ENCODE measurements around the gene WDR55. TPM values are rescaled to one million over a fixed set of nuclear protein-coding genes. Genes with fewer than 3 reads are reported as not detected.
"Not testable (repeated sequence)": the region's sequence is repeated elsewhere in the genome, so short reads cannot be mapped to it uniquely, and the experiment has no call there.

Gene WDR55
- total and polyA plus RNA-seq, 2 of the 4 experiments (the other 2 are of a cell fraction): 19.0 to 20.4 TPM

DNA sequence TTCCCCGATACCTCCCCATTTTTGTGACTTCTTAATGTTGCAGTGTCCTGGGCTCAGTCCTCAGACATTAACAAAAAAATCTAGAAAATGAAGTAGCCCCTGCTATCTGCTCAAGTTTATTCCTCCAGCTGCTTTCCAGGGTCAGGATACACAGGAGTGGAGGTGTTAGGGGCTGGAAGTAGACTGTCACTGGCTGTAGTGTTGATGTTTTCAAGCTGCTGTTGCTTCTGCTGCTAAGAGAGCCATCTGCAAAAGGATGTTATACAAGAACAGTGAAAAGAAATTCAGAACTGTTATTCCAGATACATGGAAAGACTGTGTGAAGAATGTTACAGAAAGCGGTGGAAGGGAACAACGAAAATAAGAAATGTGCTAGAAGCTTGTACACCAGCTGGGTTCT lies 42.4 kb upstream of the WDR55 start:
- Histone ChIP-seq H3K9me1 (ENCODE audit: insufficient read depth, low read length) (no peaks in the 10 kb centered on the region), H3K36me3 (ENCODE audit: control insufficient read depth, insufficient read depth, low read length) (no peaks in the 10 kb centered on the region), H4K5ac (ENCODE audit: low read depth, low read length) (no peak overlapping the region), H4K20me1 (ENCODE audit: insufficient read depth, low read length) (no peaks in the 10 kb centered on the region), H3K4me2 (ENCODE audit: low read depth, low read length) (no peak overlapping the region), H3K4ac (ENCODE audit: low read depth, low read length) (no peak overlapping the region), H2BK15ac (ENCODE audit: low read depth, low read length) (no peak overlapping the region), H3K27ac (ENCODE audit: insufficient read depth, low read length) (no peak overlapping the region), H3K4me1 (ENCODE audit: control insufficient read depth, insufficient read depth, low read length) (no peaks in the 10 kb centered on the region), H3K18ac (ENCODE audit: low read depth, low read length) (no peak overlapping the region), H4K8ac (ENCODE audit: low read depth in 2 of 2, low read length in 2 of 2) (no peak overlapping the region), H3K23ac (ENCODE audit: low read depth, low read length) (no peak overlapping the region), H2AK5ac (ENCODE audit: low read depth, low read length) (no peak overlapping the region), H4K91ac (ENCODE audit: insufficient read depth, low read depth, low read length) (no peak overlapping the region), H2BK20ac (ENCODE audit: low read depth, low read length) (no peak overlapping the region), H2AFZ (replicated peaks; ENCODE audit: low read length, poor library complexity) (no peak overlapping the region), H2BK120ac (ENCODE audit: low read depth, low read length) (no peak overlapping the region), H3K56ac (ENCODE audit: extremely low read depth, insufficient read depth, low read length) (no peak overlapping the region), H3K9ac (ENCODE audit: low read depth, low read length) (no peak overlapping the region), H3K9me3 (ENCODE audit: control insufficient read depth, insufficient read depth, low read length) (no peaks in the 10 kb centered on the region), H3K27me3 (ENCODE audit: control insufficient read depth, insufficient read depth, low read length) (peaks cover 15% of the 10 kb centered on the region), H2BK5ac (ENCODE audit: low read depth, low read length, poor library complexity, severe bottlenecking) (no peak overlapping the region), H2AK9ac (replicated peaks; ENCODE audit: low read depth, low read length, poor library complexity) (no peak overlapping the region), H3K14ac (replicated peaks; ENCODE audit: low read depth, low read length) (no peak overlapping the region), H3K4me3 (ENCODE audit: insufficient read depth, low read depth, low read length) (no peak overlapping the region), H3K79me1 (ENCODE audit: low read depth in 1 of 2, low read length in 2 of 2) (no peaks in the 10 kb centered on the region)
- CTCF ChIA-PET: interaction anchor here (0.7 kb wide), 1 partner anchor 80 kb away, joined by 3 read pairs; no protein-coding TSS in a partner anchor
- intact Hi-C loops (cut with micrococcal nuclease): no loop called here
- no peak for TF ChIP-seq MAFK (IDR thresholded peaks at IDR 0.05; ENCODE audit: low read depth, low read length)
- DNase-seq (no peak), ATAC-seq (ENCODE audit: low read depth) (no peak)
- WGBS, 2 experiments (ENCODE audit: extremely low coverage in 2 of 2, insufficient read length in 1 of 2): 0% methylated on average over 1 of the region's 3 CpGs; no CpG with 5 or more reads in 1 of the 2 experiments
- POLR2A ChIA-PET (ENCODE audit: unreplicated experiment): no interaction called here
- in situ Hi-C loops (cut with MboI; ENCODE audit: low sequenced_read_pairs): no loop called here
- BruUV-seq (replicated peaks): no TSS peak
- dilution Hi-C loops (cut with HindIII; ENCODE audit: low sequenced_read_pairs, unreplicated experiment): no loop called here

DNA sequence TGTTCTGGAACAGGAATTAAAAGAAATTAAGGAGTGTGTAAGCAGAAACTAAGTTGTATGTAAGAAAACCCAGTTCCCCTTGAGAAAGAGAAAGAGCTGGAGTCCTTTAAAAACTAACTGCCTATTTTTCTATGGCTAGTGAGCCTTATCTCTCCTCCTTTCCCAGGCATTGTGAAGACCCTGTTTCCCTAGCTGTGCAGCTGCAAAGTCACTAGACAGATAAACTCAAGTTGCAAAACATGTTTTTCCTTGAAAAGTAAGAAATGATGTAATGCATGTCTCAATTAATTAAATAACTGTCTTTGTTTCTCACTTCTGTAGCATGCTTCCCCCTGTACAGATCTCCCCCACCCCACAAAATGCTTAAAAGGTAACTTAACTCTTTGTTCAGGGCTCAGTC lies 41.6 kb upstream of the WDR55 start:
- H3K14ac ChIP-seq (replicated peaks; ENCODE audit: low read depth, low read length); H4K8ac ChIP-seq (ENCODE audit: low read depth in 2 of 2, low read length in 2 of 2); CTCF ChIA-PET; BruUV-seq (replicated peaks); H3K4me2 ChIP-seq (ENCODE audit: low read depth, low read length); ATAC-seq (ENCODE audit: low read depth); H3K4me1 ChIP-seq (ENCODE audit: control insufficient read depth, insufficient read depth, low read length); POLR2A ChIA-PET (ENCODE audit: unreplicated experiment); H4K5ac ChIP-seq (ENCODE audit: low read depth, low read length); H3K9me1 ChIP-seq (ENCODE audit: insufficient read depth, low read length); H3K9ac ChIP-seq (ENCODE audit: low read depth, low read length); H3K4me3 ChIP-seq (ENCODE audit: insufficient read depth, low read depth, low read length); in situ Hi-C loops (cut with MboI; ENCODE audit: low sequenced_read_pairs); H3K79me1 ChIP-seq (ENCODE audit: low read depth in 1 of 2, low read length in 2 of 2); H2AK9ac ChIP-seq (replicated peaks; ENCODE audit: low read depth, low read length, poor library complexity); H3K9me3 ChIP-seq (ENCODE audit: control insufficient read depth, insufficient read depth, low read length); dilution Hi-C loops (cut with HindIII; ENCODE audit: low sequenced_read_pairs, unreplicated experiment); H2BK5ac ChIP-seq (ENCODE audit: low read depth, low read length, poor library complexity, severe bottlenecking); H3K27ac ChIP-seq (ENCODE audit: insufficient read depth, low read length); H4K91ac ChIP-seq (ENCODE audit: insufficient read depth, low read depth, low read length); H3K56ac ChIP-seq (ENCODE audit: extremely low read depth, insufficient read depth, low read length); H3K4ac ChIP-seq (ENCODE audit: low read depth, low read length); DNase-seq; H2BK20ac ChIP-seq (ENCODE audit: low read depth, low read length); H3K18ac ChIP-seq (ENCODE audit: low read depth, low read length); H2BK120ac ChIP-seq (ENCODE audit: low read depth, low read length); H3K36me3 ChIP-seq (ENCODE audit: control insufficient read depth, insufficient read depth, low read length); intact Hi-C loops (cut with micrococcal nuclease); H2BK15ac ChIP-seq (ENCODE audit: low read depth, low read length); H4K20me1 ChIP-seq (ENCODE audit: insufficient read depth, low read length); H2AK5ac ChIP-seq (ENCODE audit: low read depth, low read length); H2AFZ ChIP-seq (replicated peaks; ENCODE audit: low read length, poor library complexity); H3K23ac ChIP-seq (ENCODE audit: low read depth, low read length): not testable (repeated sequence)
- peaks cover 15% of the 10 kb centered on the region for H3K27me3 ChIP-seq (ENCODE audit: control insufficient read depth, insufficient read depth, low read length)
